K562 (cell line): Measurements from ENCODE around the gene HRH1. TPM values are rescaled to one million over a fixed set of nuclear protein-coding genes. Genes with fewer than 3 reads are reported as not detected.

Experiments used
- ATAC-seq: fragments of 200-7000 bp; cut with Tn5 transposase; 3 replicates; pipeline ENCODE4 v1.9.1; 2020; ENCODE audit warnings: moderate library complexity
- BruUV-seq: library from RNA; stranded (reverse); fragments of 400-500 nt; replicated peaks from 2 replicates; lab custom pipeline; 2021; lab: Mats Ljungman, UMichigan
- CTCF ChIA-PET: fragments of 300-600 bp; formaldehyde crosslinking; extraction: SDS; loops from one replicate; lab custom pipeline; 2021; ENCODE audit warnings: low intra/inter-chr PET ratio; lab: Yijun Ruan, JAX
- POLR2A ChIA-PET: fragments of 300-600, 350-650 bp; sonication (Branson Sonifier 250); formaldehyde crosslinking; extraction: SDS; loops from one replicate; lab custom pipeline; 2021; ENCODE audit warnings: antibody characterized with exemption, inconsistent platforms; lab: Yijun Ruan, JAX
- DNase-seq, 4 experiments: peaks; one replicate each; pipeline versions ENCODE4 v3.0.0 to v3.0.0-alpha.2; 2011 to 2018; ENCODE audit warnings: low spot score in 3 of 4, mixed read lengths in 3 of 4; ENCODE audit errors: extremely low read depth in 1 of 4
- FAIRE-seq: peaks from 2 replicates; lab custom pipeline; 2011; peaks lifted over from hg19 to GRCh38; lab: Jason Lieb, UNC
- H2AFZ ChIP-seq: 2 replicates; pipeline ENCODE4 v1.6.0; 2011; ENCODE audit warnings: low read depth, low read length, control low read depth, inconsistent platforms
- H3K27ac ChIP-seq: fragments of 200-600 bp; 3 replicates; pipeline ENCODE4 v1.8.0; 2011; ENCODE audit warnings: low read depth, mild to moderate bottlenecking, control low read depth, inconsistent platforms, low read length, moderate library complexity, mixed read lengths; ENCODE audit errors: extremely low read depth
- H3K27me3 ChIP-seq, 2 experiments: fragments of 300-600 bp in 1 of 2; 2 replicates in 1 of 2; 3 replicates in 1 of 2; pipeline versions ENCODE4 v1.6.0 to v1.8.0; 2011; ENCODE audit warnings: inconsistent platforms in 2 of 2, low read length in 2 of 2, mild to moderate bottlenecking in 1 of 2, mixed read lengths in 1 of 2, moderate library complexity in 1 of 2; ENCODE audit not compliant: control insufficient read depth in 2 of 2, insufficient read depth in 2 of 2
- H3K36me3 ChIP-seq: fragments of 300-600 bp; 3 replicates; pipeline ENCODE4 v1.8.0; 2011; ENCODE audit warnings: mild to moderate bottlenecking, low read length, inconsistent platforms; ENCODE audit not compliant: control insufficient read depth, insufficient read depth
- H3K4me1 ChIP-seq, 2 experiments: fragments of 200-600 bp in 1 of 2; replicated peaks in 1 of 2; 2 replicates in 1 of 2; 3 replicates in 1 of 2; pipeline versions ENCODE4 v1.5.1 to v1.8.0; 2011; ENCODE audit warnings: inconsistent platforms in 2 of 2, low read length in 2 of 2, mild to moderate bottlenecking in 1 of 2, mixed read lengths in 1 of 2, moderate library complexity in 1 of 2; ENCODE audit not compliant: control insufficient read depth in 2 of 2, insufficient read depth in 2 of 2
- H3K4me2 ChIP-seq: 2 replicates; pipeline ENCODE4 v1.6.1; 2011; ENCODE audit warnings: low read length, control low read depth, inconsistent platforms, mixed read lengths; ENCODE audit not compliant: insufficient read depth
- H3K4me3 ChIP-seq: fragments of 200-600 bp; sonication (generic), shearing (Covaris generic); 2 replicates; pipeline ENCODE4 v1.5.1; 2016; ENCODE audit warnings: control low read depth, inconsistent platforms
- H3K79me2 ChIP-seq: fragments of 200-600 bp; 3 replicates; pipeline ENCODE4 v1.8.0; 2011; ENCODE audit warnings: low read length, inconsistent platforms; ENCODE audit not compliant: control insufficient read depth, insufficient read depth
- H3K9ac ChIP-seq, 2 experiments: 2 replicates each; pipeline versions ENCODE4 v1.6.0 to v1.6.1; 2011; ENCODE audit warnings: low read depth in 2 of 2, low read length in 2 of 2, control low read depth in 1 of 2, inconsistent platforms in 1 of 2, mild to moderate bottlenecking in 1 of 2, mixed read lengths in 1 of 2; ENCODE audit not compliant: insufficient read depth in 1 of 2
- H3K9me1 ChIP-seq: one replicate; pipeline ENCODE4 v1.6.0; 2011; ENCODE audit warnings: inconsistent platforms, mild to moderate bottlenecking, low read length, moderate library complexity; ENCODE audit not compliant: control insufficient read depth, insufficient read depth
- H3K9me3 ChIP-seq: replicated peaks from 2 replicates; pipeline ENCODE4 v1.5.1; 2011; ENCODE audit warnings: low read depth, low read length, inconsistent platforms; ENCODE audit not compliant: control insufficient read depth, insufficient read depth
- H4K20me1 ChIP-seq: replicated peaks from 2 replicates; pipeline ENCODE4 v1.6.1; 2011; ENCODE audit warnings: low read length, inconsistent platforms, mixed read lengths; ENCODE audit not compliant: control insufficient read depth, insufficient read depth
- BACH1 ChIP-seq: fragments of 200-800 bp; sonication (Bioruptor generic); IDR thresholded peaks from 2 replicates; pipeline ENCODE4 v1.6.1; 2016; ENCODE audit warnings: missing genetic modification characterization, missing compliant biosample characterization
- FOXJ2 ChIP-seq: fragments of 200-800 bp; sonication (Bioruptor generic); IDR thresholded peaks from 2 replicates; pipeline ENCODE4 v1.6.1; 2016; ENCODE audit warnings: missing genetic modification characterization, missing compliant biosample characterization
- RBM22 ChIP-seq: fragments of 200-400 bp; formaldehyde crosslinking; IDR thresholded peaks from 2 replicates; pipeline ENCODE4 v1.6.1; 2018; ENCODE audit warnings: low read length, low read depth; ENCODE audit not compliant: poor library complexity, severe bottlenecking
- ZNF23 ChIP-seq: fragments of 250-450 bp; sonication (Bioruptor Pico); IDR thresholded peaks from 2 replicates; pipeline ENCODE4 v1.4.0; 2020; ENCODE audit warnings: mild to moderate bottlenecking
- WGBS: fragments of 100-300 bp; shearing (Covaris generic); methylation state at CpG from one replicate; pipeline ENCODE4 v1.1.6; 2016; ENCODE audit warnings: low coverage, mixed read lengths; ENCODE audit not compliant: insufficient coverage; ENCODE audit errors: missing lambda C conversion rate; 5-methylcytosine and 5-hydroxymethylcytosine counted together
- in situ Hi-C: fragments of 300-500 bp; cut with MboI; formaldehyde crosslinking; loops from 4 replicates; pipeline ENCODE4 v1.15.0; 2018; ENCODE audit warnings: inconsistent platforms, mixed read lengths
- intact Hi-C: fragments of 100-400 bp; cut with micrococcal nuclease; formaldehyde crosslinking; loops from 2 replicates; pipeline ENCODE4 v1.14.2; 2022
- polyA plus RNA-seq, 8 experiments: library from polyadenylated mRNA; depleted of rRNA in 4 of 8; stranded (reverse) in 5 of 8; unstranded in 3 of 8; fragments of >200 nt; fragmentation: Nextera tagmentation in 2 of 8; fragmentation: Illumina TruSeq in 1 of 8; extraction: Ambion mirVana in 2 of 8; extraction: Trizol in 1 of 8; gene quantifications; 2 replicates each; pipeline versions ENCODE4 v1.2.1 to v1.2.3, GENCODE V29; 2011 to 2014; ENCODE audit warnings: inconsistent platforms in 1 of 8, missing spikeins in 1 of 8
- total RNA-seq, 7 experiments: library from RNA; depleted of rRNA in 6 of 7; stranded (reverse); fragments of >200 nt in 6 of 7; fragmentation: Illumina TruSeq in 2 of 7; extraction: Trizol in 2 of 7; gene quantifications; 2 replicates each; pipeline versions ENCODE4 v1.2.1 to v1.2.3, GENCODE V29; 2011 to 2021; ENCODE audit warnings: low replicate concordance in 1 of 7
- TF ChIP-seq, protein P1 (sequence below), 2 experiments: IDR thresholded peaks; 2 replicates each; pipeline ENCODE4 v1.6.1; 2012; ENCODE audit warnings: improper control_type of control experiment in 2 of 2, low read depth in 2 of 2, low read length in 2 of 2, borderline replicate concordance in 1 of 2
- TF ChIP-seq, protein P2 (sequence below): fragments of 250-450 bp; sonication (Bioruptor Pico); IDR thresholded peaks from 2 replicates; pipeline ENCODE4 v1.4.0; 2020; ENCODE audit warnings: mild to moderate bottlenecking, moderate library complexity

Gene HRH1
- total and polyA plus RNA-seq, 9 of the 15 experiments (the other 6 are each of a cell fraction or from before 2014, with no cell fraction given), result 0.03 to 0.15 (median 0.06) TPM; not detected in 1

DNA sequence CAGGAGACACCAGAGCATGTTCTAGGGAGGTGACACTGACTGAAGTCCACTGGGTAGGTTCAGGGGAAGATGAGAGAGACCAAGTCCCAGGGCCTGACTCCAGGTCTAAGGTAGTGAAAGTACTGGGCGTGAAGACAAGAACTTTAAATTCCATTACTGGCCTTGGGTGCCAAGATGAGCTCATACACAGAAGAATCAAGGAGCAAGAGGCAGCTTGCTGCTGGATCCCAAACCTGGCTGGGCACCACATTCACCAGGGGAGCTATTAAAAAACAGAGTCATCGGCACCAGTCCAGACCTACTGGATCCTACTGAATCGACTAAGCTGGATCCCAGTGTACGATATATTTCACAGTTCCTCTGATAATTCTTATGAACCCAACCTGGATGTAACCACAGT lies 75.8 kb downstream of the HRH1 start:
- no peaks in the 10 kb centered on the region; the same call in 1 of the 2 replicates for H3K9me3 ChIP-seq
- no peaks in the 10 kb centered on the region for H3K36me3 ChIP-seq
- no peak overlapping the region for H3K4me2 ChIP-seq
- no peak overlapping the region for H3K27ac ChIP-seq
- no peak for TF ChIP-seq ZNF23 (CRISPR knock-in tag)
- no peak for TF ChIP-seq FOXJ2 (tag)
- TF ChIP-seq, protein P1, sequence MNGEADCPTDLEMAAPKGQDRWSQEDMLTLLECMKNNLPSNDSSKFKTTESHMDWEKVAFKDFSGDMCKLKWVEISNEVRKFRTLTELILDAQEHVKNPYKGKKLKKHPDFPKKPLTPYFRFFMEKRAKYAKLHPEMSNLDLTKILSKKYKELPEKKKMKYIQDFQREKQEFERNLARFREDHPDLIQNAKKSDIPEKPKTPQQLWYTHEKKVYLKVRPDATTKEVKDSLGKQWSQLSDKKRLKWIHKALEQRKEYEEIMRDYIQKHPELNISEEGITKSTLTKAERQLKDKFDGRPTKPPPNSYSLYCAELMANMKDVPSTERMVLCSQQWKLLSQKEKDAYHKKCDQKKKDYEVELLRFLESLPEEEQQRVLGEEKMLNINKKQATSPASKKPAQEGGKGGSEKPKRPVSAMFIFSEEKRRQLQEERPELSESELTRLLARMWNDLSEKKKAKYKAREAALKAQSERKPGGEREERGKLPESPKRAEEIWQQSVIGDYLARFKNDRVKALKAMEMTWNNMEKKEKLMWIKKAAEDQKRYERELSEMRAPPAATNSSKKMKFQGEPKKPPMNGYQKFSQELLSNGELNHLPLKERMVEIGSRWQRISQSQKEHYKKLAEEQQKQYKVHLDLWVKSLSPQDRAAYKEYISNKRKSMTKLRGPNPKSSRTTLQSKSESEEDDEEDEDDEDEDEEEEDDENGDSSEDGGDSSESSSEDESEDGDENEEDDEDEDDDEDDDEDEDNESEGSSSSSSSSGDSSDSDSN (IDR thresholded peaks at IDR 0.05; ENCODE audit: borderline replicate concordance in 1 of 2, low read depth in 2 of 2, low read length in 2 of 2), result no peak
- no peak for TF ChIP-seq RBM22
- TF ChIP-seq, protein P2, sequence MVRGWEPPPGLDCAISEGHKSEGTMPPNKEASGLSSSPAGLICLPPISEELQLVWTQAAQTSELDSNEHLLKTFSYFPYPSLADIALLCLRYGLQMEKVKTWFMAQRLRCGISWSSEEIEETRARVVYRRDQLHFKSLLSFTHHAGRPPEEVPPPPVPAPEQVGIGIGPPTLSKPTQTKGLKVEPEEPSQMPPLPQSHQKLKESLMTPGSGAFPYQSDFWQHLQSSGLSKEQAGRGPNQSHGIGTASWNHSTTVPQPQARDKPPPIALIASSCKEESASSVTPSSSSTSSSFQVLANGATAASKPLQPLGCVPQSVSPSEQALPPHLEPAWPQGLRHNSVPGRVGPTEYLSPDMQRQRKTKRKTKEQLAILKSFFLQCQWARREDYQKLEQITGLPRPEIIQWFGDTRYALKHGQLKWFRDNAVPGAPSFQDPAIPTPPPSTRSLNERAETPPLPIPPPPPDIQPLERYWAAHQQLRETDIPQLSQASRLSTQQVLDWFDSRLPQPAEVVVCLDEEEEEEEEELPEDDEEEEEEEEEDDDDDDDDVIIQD (CRISPR knock-in tag), result no peak
- TF ChIP-seq BACH1, result no peak
- DNase-seq (no peak), FAIRE-seq (no peak), ATAC-seq (no peak)
- CTCF ChIA-PET, result no interaction called here
- no peaks in the 10 kb centered on the region for H3K79me2 ChIP-seq
- H3K9ac ChIP-seq, result no peak overlapping the region
- H2AFZ ChIP-seq, result no peak overlapping the region
- H4K20me1 ChIP-seq, result no peaks in the 10 kb centered on the region
- WGBS, result 7% methylated on average over 4 of the region's 4 CpGs
- no TSS peak for BruUV-seq
- H3K27me3 ChIP-seq, result peaks cover 10 to 15% of the 10 kb centered on the region in 2 experiments
- H3K9me1 ChIP-seq, result no peaks in the 10 kb centered on the region
- intact Hi-C loops (no loop called here), in situ Hi-C loops (loop anchor here (5.0 kb wide), 1 partner anchor 107 kb away; no protein-coding TSS in a partner anchor)
- H3K4me1 ChIP-seq, result peaks cover 0 to 3% of the 10 kb centered on the region in 2 experiments; a peak in 2 of 5 replicates
- no peak overlapping the region for H3K4me3 ChIP-seq
- POLR2A ChIA-PET, result no interaction called here
